K562 (cell line): Measurements from ENCODE around the gene KLK6. TPM values are rescaled to one million over a fixed set of nuclear protein-coding genes. Genes with fewer than 3 reads are reported as not detected.

Experiments used
- ATAC-seq: fragments of 200-7000 bp; cut with Tn5 transposase; 3 replicates; pipeline ENCODE4 v1.9.1; 2020; ENCODE audit warnings: moderate library complexity
- BruUV-seq: library from RNA; stranded (reverse); fragments of 400-500 nt; replicated peaks from 2 replicates; lab custom pipeline; 2021; lab: Mats Ljungman, UMichigan
- CTCF ChIA-PET: fragments of 300-600 bp; formaldehyde crosslinking; extraction: SDS; loops from one replicate; lab custom pipeline; 2021; ENCODE audit warnings: low intra/inter-chr PET ratio; lab: Yijun Ruan, JAX
- POLR2A ChIA-PET: fragments of 300-600, 350-650 bp; sonication (Branson Sonifier 250); formaldehyde crosslinking; extraction: SDS; loops from one replicate; lab custom pipeline; 2021; ENCODE audit warnings: antibody characterized with exemption, inconsistent platforms; lab: Yijun Ruan, JAX
- DNase-seq, 4 experiments: peaks; one replicate each; pipeline versions ENCODE4 v3.0.0 to v3.0.0-alpha.2; 2011 to 2018; ENCODE audit warnings: low spot score in 3 of 4, mixed read lengths in 3 of 4; ENCODE audit errors: extremely low read depth in 1 of 4
- FAIRE-seq: peaks from 2 replicates; lab custom pipeline; 2011; peaks lifted over from hg19 to GRCh38; lab: Jason Lieb, UNC
- H2AFZ ChIP-seq: 2 replicates; pipeline ENCODE4 v1.6.0; 2011; ENCODE audit warnings: low read depth, low read length, control low read depth, inconsistent platforms
- H3K27ac ChIP-seq: fragments of 200-600 bp; 3 replicates; pipeline ENCODE4 v1.8.0; 2011; ENCODE audit warnings: low read depth, mild to moderate bottlenecking, control low read depth, inconsistent platforms, low read length, moderate library complexity, mixed read lengths; ENCODE audit errors: extremely low read depth
- H3K27me3 ChIP-seq, 2 experiments: fragments of 300-600 bp in 1 of 2; 2 replicates in 1 of 2; 3 replicates in 1 of 2; pipeline versions ENCODE4 v1.6.0 to v1.8.0; 2011; ENCODE audit warnings: inconsistent platforms in 2 of 2, low read length in 2 of 2, mild to moderate bottlenecking in 1 of 2, mixed read lengths in 1 of 2, moderate library complexity in 1 of 2; ENCODE audit not compliant: control insufficient read depth in 2 of 2, insufficient read depth in 2 of 2
- H3K36me3 ChIP-seq: fragments of 300-600 bp; 3 replicates; pipeline ENCODE4 v1.8.0; 2011; ENCODE audit warnings: mild to moderate bottlenecking, low read length, inconsistent platforms; ENCODE audit not compliant: control insufficient read depth, insufficient read depth
- H3K4me1 ChIP-seq, 2 experiments: fragments of 200-600 bp in 1 of 2; replicated peaks in 1 of 2; 2 replicates in 1 of 2; 3 replicates in 1 of 2; pipeline versions ENCODE4 v1.5.1 to v1.8.0; 2011; ENCODE audit warnings: inconsistent platforms in 2 of 2, low read length in 2 of 2, mild to moderate bottlenecking in 1 of 2, mixed read lengths in 1 of 2, moderate library complexity in 1 of 2; ENCODE audit not compliant: control insufficient read depth in 2 of 2, insufficient read depth in 2 of 2
- H3K4me2 ChIP-seq: 2 replicates; pipeline ENCODE4 v1.6.1; 2011; ENCODE audit warnings: low read length, control low read depth, inconsistent platforms, mixed read lengths; ENCODE audit not compliant: insufficient read depth
- H3K4me3 ChIP-seq: fragments of 200-600 bp; sonication (generic), shearing (Covaris generic); 2 replicates; pipeline ENCODE4 v1.5.1; 2016; ENCODE audit warnings: control low read depth, inconsistent platforms
- H3K79me2 ChIP-seq: fragments of 200-600 bp; 3 replicates; pipeline ENCODE4 v1.8.0; 2011; ENCODE audit warnings: low read length, inconsistent platforms; ENCODE audit not compliant: control insufficient read depth, insufficient read depth
- H3K9ac ChIP-seq, 2 experiments: 2 replicates each; pipeline versions ENCODE4 v1.6.0 to v1.6.1; 2011; ENCODE audit warnings: low read depth in 2 of 2, low read length in 2 of 2, control low read depth in 1 of 2, inconsistent platforms in 1 of 2, mild to moderate bottlenecking in 1 of 2, mixed read lengths in 1 of 2; ENCODE audit not compliant: insufficient read depth in 1 of 2
- H3K9me1 ChIP-seq: one replicate; pipeline ENCODE4 v1.6.0; 2011; ENCODE audit warnings: inconsistent platforms, mild to moderate bottlenecking, low read length, moderate library complexity; ENCODE audit not compliant: control insufficient read depth, insufficient read depth
- H3K9me3 ChIP-seq: replicated peaks from 2 replicates; pipeline ENCODE4 v1.5.1; 2011; ENCODE audit warnings: low read depth, low read length, inconsistent platforms; ENCODE audit not compliant: control insufficient read depth, insufficient read depth
- H4K20me1 ChIP-seq: replicated peaks from 2 replicates; pipeline ENCODE4 v1.6.1; 2011; ENCODE audit warnings: low read length, inconsistent platforms, mixed read lengths; ENCODE audit not compliant: control insufficient read depth, insufficient read depth
- BACH1 ChIP-seq: fragments of 200-800 bp; sonication (Bioruptor generic); IDR thresholded peaks from 2 replicates; pipeline ENCODE4 v1.6.1; 2016; ENCODE audit warnings: missing genetic modification characterization, missing compliant biosample characterization
- CTBP1 ChIP-seq: fragments of 450-650 bp; IDR thresholded peaks from 2 replicates; pipeline ENCODE4 v1.6.1; 2016; ENCODE audit warnings: borderline replicate concordance
- DEAF1 ChIP-seq: fragments of 450-650 bp; formaldehyde crosslinking; IDR thresholded peaks from 2 replicates; pipeline ENCODE4 v1.4.0; 2020; ENCODE audit warnings: mild to moderate bottlenecking, moderate library complexity
- DPF2 ChIP-seq: fragments of 450-650 bp; IDR thresholded peaks from 2 replicates; pipeline ENCODE4 v1.6.1; 2016
- FOXK2 ChIP-seq, 2 experiments: fragments of 450-650 bp; IDR thresholded peaks in 1 of 2; conservative IDR thresholded peaks in 1 of 2; 2 replicates each; pipeline ENCODE4 v1.6.1; 2016; ENCODE audit warnings: low read depth in 2 of 2, mild to moderate bottlenecking in 1 of 2
- ID3 ChIP-seq, 2 experiments: fragments of 250-450 bp in 1 of 2; fragments of 450-650 bp in 1 of 2; sonication (Bioruptor Pico) in 1 of 2; IDR thresholded peaks; 2 replicates each; pipeline versions ENCODE4 v1.6.1 to v1.8.0; 2016 to 2021; ENCODE audit warnings: mild to moderate bottlenecking in 2 of 2, moderate library complexity in 2 of 2, missing compliant biosample characterization in 1 of 2, missing genetic modification characterization in 1 of 2
- KAT2B ChIP-seq: IDR thresholded peaks from one replicate; pipeline ENCODE4 v1.6.1; 2012; ENCODE audit warnings: low read depth, mild to moderate bottlenecking, control low read depth, inconsistent platforms, low read length, moderate library complexity
- MAFF ChIP-seq: IDR thresholded peaks from 2 replicates; pipeline ENCODE4 v1.6.1; 2012; ENCODE audit warnings: low read length, improper control_type of control experiment
- MAFK ChIP-seq: IDR thresholded peaks from 2 replicates; pipeline ENCODE4 v1.6.1; 2011; ENCODE audit warnings: low read length, improper control_type of control experiment
- NFE2 ChIP-seq: IDR thresholded peaks from 2 replicates; pipeline ENCODE4 v1.6.1; 2014; ENCODE audit warnings: antibody characterized with exemption, low read depth
- PRDM10 ChIP-seq: fragments of 450-650 bp; IDR thresholded peaks from 2 replicates; pipeline ENCODE4 v1.6.1; 2018; ENCODE audit not compliant: partially characterized antibody
- ZBTB9 ChIP-seq: fragments of 450-650 bp; formaldehyde crosslinking; IDR thresholded peaks from 2 replicates; pipeline ENCODE4 v1.4.0; 2020; ENCODE audit warnings: mild to moderate bottlenecking, moderate library complexity
- ZNF316 ChIP-seq: fragments of 450-650 bp; IDR thresholded peaks from 2 replicates; pipeline ENCODE4 v1.6.1; 2016
- ZNF830 ChIP-seq: fragments of 250-450 bp; sonication (Bioruptor Pico); IDR thresholded peaks from 2 replicates; pipeline ENCODE4 v1.5.0; 2021; ENCODE audit warnings: mild to moderate bottlenecking
- WGBS: fragments of 100-300 bp; shearing (Covaris generic); methylation state at CpG from one replicate; pipeline ENCODE4 v1.1.6; 2016; ENCODE audit warnings: low coverage, mixed read lengths; ENCODE audit not compliant: insufficient coverage; ENCODE audit errors: missing lambda C conversion rate; 5-methylcytosine and 5-hydroxymethylcytosine counted together
- in situ Hi-C: fragments of 300-500 bp; cut with MboI; formaldehyde crosslinking; loops from 4 replicates; pipeline ENCODE4 v1.15.0; 2018; ENCODE audit warnings: inconsistent platforms, mixed read lengths
- intact Hi-C: fragments of 100-400 bp; cut with micrococcal nuclease; formaldehyde crosslinking; loops from 2 replicates; pipeline ENCODE4 v1.14.2; 2022
- polyA plus RNA-seq, 8 experiments: library from polyadenylated mRNA; depleted of rRNA in 4 of 8; stranded (reverse) in 5 of 8; unstranded in 3 of 8; fragments of >200 nt; fragmentation: Nextera tagmentation in 2 of 8; fragmentation: Illumina TruSeq in 1 of 8; extraction: Ambion mirVana in 2 of 8; extraction: Trizol in 1 of 8; gene quantifications; 2 replicates each; pipeline versions ENCODE4 v1.2.1 to v1.2.3, GENCODE V29; 2011 to 2014; ENCODE audit warnings: inconsistent platforms in 1 of 8, missing spikeins in 1 of 8
- total RNA-seq, 7 experiments: library from RNA; depleted of rRNA in 6 of 7; stranded (reverse); fragments of >200 nt in 6 of 7; fragmentation: Illumina TruSeq in 2 of 7; extraction: Trizol in 2 of 7; gene quantifications; 2 replicates each; pipeline versions ENCODE4 v1.2.1 to v1.2.3, GENCODE V29; 2011 to 2021; ENCODE audit warnings: low replicate concordance in 1 of 7

KLK6 gene
- total and polyA plus RNA-seq, 9 of the 15 experiments (the other 6 are each of a cell fraction or from before 2014, with no cell fraction given), result not detected

GRCh38 chr19:50939596-50939995 is 29.8 kb downstream of the KLK6 start (continued):
- no peak for TF ChIP-seq ZBTB9 (CRISPR knock-in tag)
- TF ChIP-seq KAT2B, result no peak

- CTCF ChIA-PET, result interaction anchor here (0.6 kb wide), 1 partner anchor 199 kb away, joined by 3 read pairs; no protein-coding TSS in a partner anchor
- TF ChIP-seq MAFK (peak; percentile 93), MAFF (peak; percentile 96), BACH1 (tag) (peak; percentile 82; the same call in 1 of the 2 replicates), ID3 (CRISPR knock-in tag; IDR thresholded peaks at IDR 0.05) (no peak), ID3 (tag; IDR thresholded peaks at IDR 0.05) (no peak), FOXK2 (conservative IDR thresholded peaks at IDR 0.05 in 1 of 2, IDR thresholded peaks at IDR 0.05 in 1 of 2; ENCODE audit: low read depth in 2 of 2) (no peak), DEAF1 (CRISPR knock-in tag) (no peak), PRDM10 (peak; percentile 29), CTBP1 (peak; percentile 50; the same call in 1 of the 2 replicates), ZNF316 (peak; percentile 96), DPF2 (0 out of 2 replicates have a peak, but pooled peaks have one; percentile 36), ZNF830 (CRISPR knock-in tag) (no peak), NFE2 (peak; percentile 96)
Measured at GRCh38 chr19:50933640-50934039, 35.8 kb downstream of the KLK6 start.

More at GRCh38 chr19:50933640-50934039, 35.8 kb downstream of the KLK6 start:
- intact Hi-C loops (no loop called here), in situ Hi-C loops (no loop called here)
- Histone ChIP-seq H4K20me1 (peaks cover 5% of the 10 kb centered on the region; the same call in 1 of the 2 replicates), H3K27me3 (peaks cover 0 to 14% of the 10 kb centered on the region in 2 experiments; a peak in 2 of 5 replicates), H3K4me2 (peak overlapping the region; percentile 39), H3K9me1 (no peaks in the 10 kb centered on the region), H3K9ac (no peak overlapping the region), H3K9me3 (no peaks in the 10 kb centered on the region), H3K79me2 (no peaks in the 10 kb centered on the region), H3K4me1 (peaks cover 0 to 4% of the 10 kb centered on the region in 2 experiments; a peak in 2 of 5 replicates), H3K36me3 (no peaks in the 10 kb centered on the region), H2AFZ (peak overlapping the region; percentile 8; the same call in 1 of the 2 replicates), H3K4me3 (no peak overlapping the region), H3K27ac (no peak overlapping the region)
- DNase-seq (peak in 1 of 4 experiments; percentile 51), ATAC-seq (peak; percentile 53; the same call in 2 of the 3 replicates), FAIRE-seq (peak; percentile 77)
- POLR2A ChIA-PET, result interaction anchor here (1.6 kb wide), 1 partner anchor 18 kb away, joined by 4 read pairs; no protein-coding TSS in a partner anchor
- 14% methylated on average over 8 of the region's 8 CpGs for WGBS
- no TSS peak for BruUV-seq
